HG03139 (cell line): ENCODE results near the gene IL17B.

Experiments used
- ATAC-seq: cut with Tn5 transposase; IDR thresholded peaks from one replicate; pipeline ENCODE4 v1.9.1; 2021; ENCODE audit not compliant: unreplicated experiment

Gene IL17B

DNA sequence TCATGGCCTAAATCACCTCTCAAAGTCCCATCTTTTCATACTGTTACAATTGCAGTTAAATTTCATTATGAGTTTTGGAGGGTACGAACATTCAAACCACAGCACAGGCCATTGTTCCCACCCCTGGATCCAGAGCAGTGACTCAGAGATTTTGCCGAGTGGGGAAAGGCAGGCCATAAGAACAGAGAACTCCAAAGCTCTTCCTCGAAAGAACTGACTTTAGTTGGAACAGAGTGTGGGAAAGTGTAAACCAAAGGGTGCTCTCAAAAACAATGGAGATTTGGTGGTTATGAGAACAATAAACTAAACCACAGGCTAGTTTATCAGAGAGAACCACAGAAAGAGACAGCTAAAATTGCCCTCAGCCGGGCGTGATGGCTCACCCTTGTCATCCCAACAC lies 53.2 kb downstream of the IL17B start:
- no peak for ATAC-seq

DNA sequence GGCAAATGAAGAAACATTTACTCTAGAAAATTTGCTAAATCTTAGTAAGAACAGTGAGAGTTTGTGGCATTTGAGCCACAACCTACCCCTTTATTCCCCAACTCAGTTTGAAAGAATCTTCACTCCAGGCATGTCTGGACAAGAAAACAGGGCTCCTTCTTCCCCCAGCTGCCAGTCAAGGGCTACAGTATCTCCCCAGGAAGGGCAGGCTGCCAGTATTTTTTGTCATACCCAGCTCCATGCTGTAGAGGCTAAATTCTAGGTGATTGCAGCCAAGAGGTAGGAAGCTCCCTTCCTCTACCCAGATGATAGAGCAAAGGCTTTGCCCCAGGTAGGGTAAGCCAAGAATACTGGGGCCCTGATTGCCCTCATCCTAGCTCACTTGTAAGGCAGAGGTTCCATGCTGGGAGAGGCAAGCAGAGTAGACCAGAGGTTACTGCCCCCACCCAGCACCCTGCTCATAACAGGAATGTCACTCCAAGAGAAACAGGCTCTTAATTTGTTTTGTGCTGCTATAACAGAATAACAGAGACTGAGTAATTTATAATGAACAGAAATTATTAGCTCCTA lies 53.8 kb downstream of the IL17B start:
- no peak for ATAC-seq

DNA sequence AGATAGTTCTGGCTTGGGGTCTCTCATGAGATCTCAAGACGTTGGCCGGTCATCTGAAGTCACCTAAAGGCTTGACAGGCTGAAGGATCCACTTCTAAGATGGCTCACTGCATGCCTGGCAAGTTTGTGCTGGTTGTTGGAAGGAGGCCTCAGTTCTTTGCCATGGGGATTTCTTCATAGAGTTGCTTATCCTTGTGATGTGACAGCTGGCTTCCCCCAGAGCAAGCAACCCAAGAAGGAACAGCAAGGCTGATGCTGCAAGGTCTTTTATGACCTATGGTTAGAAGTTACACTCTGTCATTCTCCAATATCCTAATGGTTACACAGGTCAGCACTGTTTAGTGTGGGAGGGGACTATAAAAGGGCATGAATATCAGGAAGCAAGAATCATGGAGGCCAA lies 54.5 kb downstream of the IL17B start:
- no peak for ATAC-seq
